CD4-positive, CD25-positive, alpha-beta regulatory T cell (primary cell): ENCODE data around the gene LMO2. TPM values are rescaled to one million over a fixed set of nuclear protein-coding genes. Genes with fewer than 3 reads are reported as not detected.
"Not testable (repeated sequence)": the region's sequence is repeated elsewhere in the genome, so short reads cannot be mapped to it uniquely, and the experiment has no call there.

Source experiments
- ATAC-seq, 2 donors: fragments of 150-1000 bp; cut with Tn5 transposase; one replicate each; pipeline ENCODE4 v1.10.0; 2021; ENCODE audit warnings: low read depth in 2 of 2, moderate number of reproducible peaks in 2 of 2, moderate library complexity in 1 of 2
- DNase-seq, 3 donors: peaks; one replicate each; pipeline versions ENCODE4 v3.0.0 to v3.0.0-alpha.2; 2012 to 2022; ENCODE audit warnings: mixed read lengths in 1 of 3
- H3K27ac ChIP-seq: one replicate; pipeline ENCODE4 v1.7.0; 2013; ENCODE audit warnings: mild to moderate bottlenecking, low read length; ENCODE audit not compliant: insufficient read depth, poor library complexity, severe bottlenecking
- H3K27me3 ChIP-seq: one replicate; pipeline ENCODE4 v1.7.0; 2013; ENCODE audit warnings: low read length; ENCODE audit not compliant: control insufficient read depth, insufficient read depth
- H3K36me3 ChIP-seq: one replicate; pipeline ENCODE4 v1.7.0; 2013; ENCODE audit warnings: mild to moderate bottlenecking, low read length, moderate library complexity; ENCODE audit not compliant: control insufficient read depth, insufficient read depth
- H3K4me1 ChIP-seq: 2 replicates; pipeline ENCODE4 v1.7.0; 2013; ENCODE audit warnings: mild to moderate bottlenecking, low read length; ENCODE audit not compliant: insufficient read depth, control insufficient read depth, poor library complexity, severe bottlenecking
- H3K4me3 ChIP-seq: one replicate; pipeline ENCODE4 v1.7.0; 2013; ENCODE audit warnings: low read depth, mild to moderate bottlenecking, low read length, moderate library complexity
- H3K9me3 ChIP-seq, 2 experiments: 1 replicate in 1 of 2; 2 replicates in 1 of 2; pipeline ENCODE4 v1.7.0; 2013; ENCODE audit warnings: low read length in 2 of 2, mild to moderate bottlenecking in 1 of 2, moderate library complexity in 1 of 2; ENCODE audit not compliant: control insufficient read depth in 2 of 2
- H3K27ac Mint-ChIP-seq, 3 donors: one replicate each; pipeline ENCODE4 v1.8.0; 2020 to 2022; ENCODE audit warnings: mild to moderate bottlenecking in 3 of 3, mixed read lengths in 3 of 3, moderate library complexity in 2 of 3
- H3K27me3 Mint-ChIP-seq: one replicate; pipeline ENCODE4 v1.8.0; 2022; ENCODE audit warnings: mild to moderate bottlenecking, mixed read lengths
- H3K36me3 Mint-ChIP-seq: one replicate; pipeline ENCODE4 v1.8.0; 2020; ENCODE audit warnings: mixed read lengths
- H3K4me1 Mint-ChIP-seq, 4 donors: one replicate each; pipeline ENCODE4 v1.8.0; 2020 to 2022; ENCODE audit warnings: mixed read lengths in 4 of 4, mild to moderate bottlenecking in 1 of 4
- H3K4me3 Mint-ChIP-seq, 4 donors: one replicate each; pipeline ENCODE4 v1.8.0; 2020 to 2022; ENCODE audit warnings: mild to moderate bottlenecking in 4 of 4, mixed read lengths in 4 of 4, moderate library complexity in 3 of 4
- H3K9me3 Mint-ChIP-seq, 7 donors: one replicate each; pipeline ENCODE4 v1.8.0; 2020 to 2022; ENCODE audit warnings: mixed read lengths in 7 of 7, mild to moderate bottlenecking in 3 of 7, moderate library complexity in 2 of 7
- polyA plus RNA-seq, 4 donors: library from polyadenylated mRNA; unstranded; fragments of 300-500 nt; fragmentation: Illumina TruSeq; gene quantifications; one replicate each; pipeline ENCODE4 v1.2.3, GENCODE V29; 2021
- total RNA-seq: library from RNA; stranded (reverse); gene quantifications from one replicate; pipeline ENCODE4 v1.2.3, GENCODE V29; 2022

Gene LMO2
- total and polyA plus RNA-seq, 5 donors from 2014 or later: 0.13 to 1.9 TPM; not detected in 3

DNA sequence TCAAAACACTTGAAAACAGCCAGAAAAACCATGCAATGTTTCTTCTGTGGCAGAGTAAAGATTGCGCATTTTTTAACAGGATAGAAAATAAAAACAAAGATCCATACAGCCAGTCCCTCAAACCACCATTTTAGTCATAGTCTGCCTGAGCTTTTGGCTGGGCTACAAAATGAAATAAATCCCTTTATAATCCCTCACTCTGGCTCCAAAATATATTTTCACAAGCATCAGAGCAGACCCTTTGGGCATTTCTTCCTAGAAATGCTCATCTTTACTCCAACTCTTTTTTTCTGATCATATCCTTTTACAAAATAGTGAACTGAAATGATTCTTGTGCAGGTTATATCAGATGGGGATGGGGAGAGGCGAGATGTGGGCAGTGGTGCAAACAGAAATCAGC is 31.8 kb upstream of the LMO2 start:
- no peaks in the 10 kb centered on the region for H3K9me3 ChIP-seq
- H3K4me1 Mint-ChIP-seq: no peaks in the 10 kb centered on the region
- no peak overlapping the region for H3K4me3 Mint-ChIP-seq
- no peak overlapping the region for H3K27ac Mint-ChIP-seq
- H3K27me3 Mint-ChIP-seq: peaks cover 19% of the 10 kb centered on the region
- ATAC-seq: no peak
- H3K36me3 Mint-ChIP-seq: no peaks in the 10 kb centered on the region
- no peaks in the 10 kb centered on the region for H3K9me3 Mint-ChIP-seq
- no peak overlapping the region for H3K27ac ChIP-seq
- H3K36me3 ChIP-seq: no peaks in the 10 kb centered on the region
- DNase-seq: no peak
- no peaks in the 10 kb centered on the region for H3K4me1 ChIP-seq
- peaks cover 8% of the 10 kb centered on the region for H3K27me3 ChIP-seq
- no peak overlapping the region for H3K4me3 ChIP-seq

DNA sequence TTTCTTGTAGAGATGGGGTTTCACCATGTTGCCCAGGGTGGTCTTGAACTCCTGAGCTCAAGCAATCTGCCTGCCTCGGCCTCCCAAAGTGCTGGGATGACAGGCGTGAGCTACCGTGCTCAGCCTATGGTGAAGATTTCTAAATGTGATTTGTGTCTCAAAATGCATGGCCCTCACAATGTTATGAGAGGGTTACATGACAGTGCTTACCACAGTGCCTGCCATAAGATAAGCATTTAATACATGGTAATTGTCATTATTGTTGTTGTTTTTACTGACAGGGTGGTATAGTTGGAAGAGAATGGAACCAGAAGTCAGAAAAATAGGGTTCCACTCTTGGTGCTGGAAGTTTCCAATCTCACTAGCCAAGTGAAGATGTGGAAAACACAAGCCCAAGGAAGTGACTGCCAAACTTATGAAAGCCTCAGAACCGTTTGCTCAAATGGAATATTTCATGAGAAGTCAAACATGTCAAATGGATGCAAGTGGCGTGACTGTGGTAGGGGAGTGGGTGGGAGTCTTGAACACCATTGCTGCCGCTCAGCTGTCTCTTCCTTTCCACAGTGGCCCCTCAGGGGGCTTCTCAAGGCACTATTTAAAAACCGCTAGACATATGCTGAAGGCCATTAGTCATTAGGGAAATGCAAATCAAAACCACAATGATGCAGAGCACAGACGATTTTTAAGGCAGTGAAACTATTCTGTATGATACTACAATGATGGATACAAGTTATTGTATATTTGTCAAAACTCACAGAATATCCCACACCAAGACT is 29.1 kb upstream of the LMO2 start:
- no peaks in the 10 kb centered on the region for H3K4me1 Mint-ChIP-seq
- Histone ChIP-seq H3K36me3 (no peaks in the 10 kb centered on the region), H3K9me3 (no peaks in the 10 kb centered on the region), H3K27ac (no peak overlapping the region), H3K27me3 (peaks cover 5% of the 10 kb centered on the region), H3K4me3 (no peak overlapping the region), H3K4me1 (no peaks in the 10 kb centered on the region)
- H3K27me3 Mint-ChIP-seq: peaks cover 26% of the 10 kb centered on the region
- no peak for DNase-seq
- no peaks in the 10 kb centered on the region for H3K36me3 Mint-ChIP-seq
- ATAC-seq: peak in 1 of 2 donors; percentile 39
- no peak overlapping the region for H3K4me3 Mint-ChIP-seq
- H3K9me3 Mint-ChIP-seq: no peaks in the 10 kb centered on the region
- no peak overlapping the region for H3K27ac Mint-ChIP-seq

DNA sequence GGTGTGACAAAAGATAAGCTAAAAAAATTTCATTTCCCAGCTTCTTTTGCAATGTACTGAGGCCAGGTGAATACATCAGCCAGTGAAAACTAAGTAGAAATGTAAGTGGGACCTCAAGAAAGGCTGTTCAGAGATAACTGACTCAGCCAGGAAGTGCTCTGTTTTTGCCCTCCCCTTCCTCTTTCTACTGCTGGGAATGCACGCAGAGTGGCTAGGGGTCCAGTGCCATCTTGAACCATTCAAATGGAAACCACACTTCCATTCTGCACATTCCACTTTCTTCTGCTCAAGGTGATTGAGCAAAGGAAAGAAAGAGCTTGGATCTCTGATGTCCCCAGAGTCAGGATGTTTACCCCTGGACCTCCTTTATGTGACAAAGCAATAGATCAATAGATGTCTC is 27.8 kb upstream of the LMO2 start:
- Mint-ChIP-seq H3K36me3 (no peaks in the 10 kb centered on the region), H3K4me1 (no peaks in the 10 kb centered on the region), H3K9me3 (peaks cover 0 to 2% (median 0%) of the 10 kb centered on the region in 7 donors), H3K27me3 (peaks cover 24% of the 10 kb centered on the region), H3K4me3 (no peak overlapping the region), H3K27ac (no peak overlapping the region)
- no peaks in the 10 kb centered on the region for H3K36me3 ChIP-seq
- no peaks in the 10 kb centered on the region for H3K4me1 ChIP-seq
- H3K4me3 ChIP-seq: no peak overlapping the region
- H3K27ac ChIP-seq: no peak overlapping the region
- H3K9me3 ChIP-seq: no peaks in the 10 kb centered on the region
- DNase-seq: no peak
- H3K27me3 ChIP-seq: peaks cover 5% of the 10 kb centered on the region
- no peak for ATAC-seq

DNA sequence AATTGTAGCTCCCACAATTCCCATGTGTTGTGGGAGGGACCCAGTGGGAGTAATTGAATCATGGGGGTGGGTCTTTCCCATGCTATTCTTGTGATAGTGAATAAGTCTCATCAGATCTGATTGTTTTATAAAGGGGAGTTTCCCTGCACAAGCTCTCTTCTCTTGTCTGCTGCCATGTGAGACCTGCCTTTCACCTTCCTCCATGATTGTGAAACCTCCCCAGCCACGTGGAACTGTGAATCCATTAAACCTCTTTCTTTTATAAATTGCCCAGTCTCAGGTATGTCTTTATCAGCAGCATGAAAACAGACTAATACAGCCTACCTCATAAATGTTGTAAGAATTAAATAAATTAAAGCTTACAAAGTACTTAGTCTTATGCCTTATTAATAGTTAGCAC is 25.5 kb upstream of the LMO2 start:
- not testable (repeated sequence) for H3K4me1 Mint-ChIP-seq, H3K4me1 ChIP-seq, H3K9me3 Mint-ChIP-seq, ATAC-seq, H3K9me3 ChIP-seq, H3K36me3 Mint-ChIP-seq, H3K27ac ChIP-seq, DNase-seq, H3K27me3 ChIP-seq, H3K27ac Mint-ChIP-seq, H3K36me3 ChIP-seq, H3K4me3 ChIP-seq
- Mint-ChIP-seq H3K4me3 (peak overlapping the region in 1 of 4 donors; percentile 76), H3K27me3 (peaks cover 16% of the 10 kb centered on the region)

DNA sequence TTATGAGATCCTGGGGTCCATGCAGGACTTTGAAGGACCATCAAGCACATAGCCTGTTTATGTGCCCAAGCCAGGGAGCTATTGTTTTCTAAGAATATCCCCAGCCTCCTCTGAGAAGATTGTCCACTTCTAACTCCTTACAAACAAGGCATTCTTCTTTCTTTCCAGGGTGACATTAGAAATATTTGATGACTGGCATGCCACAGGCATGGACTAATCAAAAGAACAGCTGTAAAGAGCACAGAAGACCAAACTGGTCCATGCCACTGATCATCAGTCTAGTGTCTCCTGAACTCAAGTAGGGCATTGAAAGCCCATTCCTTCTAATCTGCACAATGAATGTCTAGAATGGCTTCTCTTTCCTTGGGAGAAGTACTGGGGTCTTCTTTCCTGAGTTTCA is 24.9 kb upstream of the LMO2 start:
- Mint-ChIP-seq H3K9me3 (peaks cover 0 to 9% (median 0%) of the 10 kb centered on the region in 7 donors), H3K36me3 (peaks cover 3% of the 10 kb centered on the region)
- H3K27ac ChIP-seq: no peak overlapping the region

DNA sequence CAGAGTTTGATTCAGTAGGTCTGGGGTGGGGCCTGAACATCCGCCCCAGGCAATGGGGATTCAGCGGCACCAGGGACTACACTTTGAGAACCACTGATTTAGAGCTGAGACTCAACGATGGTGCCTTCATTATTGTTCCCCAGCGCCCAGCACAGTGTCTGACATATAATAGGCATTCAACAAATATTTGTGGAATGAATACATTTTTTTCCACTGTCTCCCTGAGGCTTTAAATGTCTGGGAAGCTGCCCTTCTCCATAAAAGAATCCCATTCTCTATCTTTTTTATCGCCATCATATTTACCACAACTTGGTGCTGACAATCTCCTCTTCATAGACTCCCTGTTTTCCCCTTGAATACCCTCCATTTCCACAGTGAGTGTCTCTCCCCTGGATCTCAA is 23.6 kb upstream of the LMO2 start:
- Histone ChIP-seq H3K27ac (no peak overlapping the region), H3K4me1 (no peaks in the 10 kb centered on the region), H3K27me3 (peaks cover 4% of the 10 kb centered on the region), H3K4me3 (no peak overlapping the region), H3K9me3 (peaks cover 0 to 4% of the 10 kb centered on the region in 2 experiments), H3K36me3 (no peaks in the 10 kb centered on the region)
- Mint-ChIP-seq H3K36me3 (peaks cover 3% of the 10 kb centered on the region), H3K27me3 (peaks cover 13% of the 10 kb centered on the region), H3K4me3 (no peak overlapping the region), H3K4me1 (no peaks in the 10 kb centered on the region), H3K27ac (no peak overlapping the region), H3K9me3 (peaks cover 0 to 9% (median 0%) of the 10 kb centered on the region in 7 donors)
- ATAC-seq (no peak), DNase-seq (no peak)

More for the DNA sequence above, 24.9 kb upstream of the LMO2 start:
- Histone ChIP-seq H3K9me3 (peaks cover 0 to 4% of the 10 kb centered on the region in 2 experiments), H3K36me3 (no peaks in the 10 kb centered on the region), H3K4me3 (no peak overlapping the region), H3K4me1 (no peaks in the 10 kb centered on the region), H3K27me3 (peaks cover 5% of the 10 kb centered on the region)
- Mint-ChIP-seq H3K4me3 (no peak overlapping the region), H3K27me3 (peaks cover 13% of the 10 kb centered on the region), H3K4me1 (no peaks in the 10 kb centered on the region), H3K27ac (no peak overlapping the region)
- ATAC-seq (no peak), DNase-seq (no peak)

DNA sequence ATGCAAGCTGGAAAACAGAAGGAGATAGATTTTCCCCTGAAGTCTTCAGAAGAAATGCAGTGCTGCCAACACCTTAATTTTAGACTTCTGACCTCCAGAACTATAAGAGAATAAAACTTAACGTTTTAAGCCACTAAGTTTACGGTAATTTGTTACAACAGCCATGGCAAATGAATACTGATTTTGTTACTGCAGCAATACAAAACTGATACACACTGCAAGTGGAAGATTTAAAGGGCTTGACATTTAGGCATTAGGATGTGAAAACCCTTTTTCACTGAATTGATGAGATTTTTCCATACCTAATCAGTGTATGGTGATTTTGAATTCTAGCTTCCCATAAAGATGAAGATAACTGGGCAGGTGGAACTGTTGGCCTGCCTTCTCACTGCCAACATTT is 22.1 kb upstream of the LMO2 start:
- Mint-ChIP-seq H3K36me3 (peaks cover 3% of the 10 kb centered on the region), H3K27ac (no peak overlapping the region), H3K27me3 (peaks cover 11% of the 10 kb centered on the region), H3K9me3 (peaks cover 0 to 9% (median 0%) of the 10 kb centered on the region in 7 donors), H3K4me1 (no peaks in the 10 kb centered on the region), H3K4me3 (no peak overlapping the region)
- H3K4me3 ChIP-seq: no peak overlapping the region
- no peak overlapping the region for H3K27ac ChIP-seq
- H3K36me3 ChIP-seq: no peaks in the 10 kb centered on the region
- peaks cover 3% of the 10 kb centered on the region for H3K27me3 ChIP-seq
- no peaks in the 10 kb centered on the region for H3K4me1 ChIP-seq
- DNase-seq (no peak), ATAC-seq (no peak)
- H3K9me3 ChIP-seq: peaks cover 0 to 4% of the 10 kb centered on the region in 2 experiments
